GM20431 (cell line): ENCODE results near the gene NUDT21.

Experiments
- in situ Hi-C: fragments of 300-500 bp; cut with MseI, MboI; formaldehyde crosslinking; loops from one replicate; pipeline ENCODE4 v1.15.0; 2020; ENCODE audit warnings: low sequenced_read_pairs; ENCODE audit not compliant: unreplicated experiment

The NUDT21 gene

DNA sequence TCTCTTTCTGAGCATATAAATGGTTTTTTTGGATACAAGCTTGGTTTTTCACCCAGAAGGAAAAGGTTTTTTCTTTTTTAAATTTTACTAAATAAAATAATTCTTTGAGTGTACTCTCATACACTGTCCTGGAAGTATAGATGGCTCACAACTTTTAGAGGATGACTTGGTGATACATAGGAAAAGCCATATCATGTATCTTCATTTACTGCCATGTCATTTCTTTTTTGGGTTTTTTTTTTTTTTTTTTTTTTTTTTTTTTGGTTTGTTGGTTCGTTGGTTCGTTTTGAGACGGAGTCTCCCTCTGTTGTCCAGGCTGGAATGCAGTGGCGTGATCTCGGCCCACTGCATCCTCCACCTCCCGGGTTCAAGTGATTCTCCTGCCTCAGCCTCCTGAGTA, 12.0 kb upstream of the NUDT21 start:
- in situ Hi-C loops: no loop called here

DNA sequence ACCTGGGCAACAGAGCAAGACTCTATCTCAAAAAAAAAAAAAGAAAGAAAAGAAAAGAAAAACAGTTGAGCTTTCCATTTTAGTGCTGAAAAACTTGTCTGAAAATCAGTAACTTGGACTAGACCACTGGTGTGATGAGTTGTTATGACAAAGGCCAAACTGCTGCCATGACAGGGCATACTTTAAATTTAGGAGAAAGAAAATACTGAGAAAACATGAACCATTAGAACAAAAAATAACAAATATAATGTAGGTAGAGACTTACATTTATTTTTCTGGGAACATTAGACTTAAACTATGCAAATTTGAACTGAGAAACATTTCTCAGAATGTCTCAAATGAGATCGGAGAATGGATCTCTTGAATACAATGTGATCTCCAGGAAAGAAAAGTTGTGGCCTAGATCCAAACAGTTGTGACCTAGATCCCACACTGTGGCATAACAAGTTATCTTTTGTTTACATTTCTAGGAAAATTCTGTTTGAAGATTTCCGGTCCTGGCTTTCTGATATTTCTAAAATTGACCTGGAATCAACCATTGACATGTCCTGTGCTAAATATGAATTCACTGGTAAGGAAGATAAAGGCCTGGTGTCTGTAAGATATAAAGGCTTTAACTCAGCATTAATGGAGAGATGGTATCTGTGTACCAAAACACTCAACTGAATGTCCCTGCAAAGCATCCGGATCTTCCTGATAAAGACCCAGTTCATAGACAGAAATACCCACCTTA, 11.1 kb upstream of the NUDT21 start:
- in situ Hi-C loops: no loop called here

- in situ Hi-C loops: no loop called here
Observed at GRCh38 chr16:56460101-56460500, 9.0 kb upstream of the NUDT21 start.

- in situ Hi-C loops: no loop called here
Observed at GRCh38 chr16:56457927-56458470, 6.9 kb upstream of the NUDT21 start.

GRCh38 chr16:56451753-56452689, 889 bp upstream of the NUDT21 start:
- in situ Hi-C loops: no loop called here

- in situ Hi-C loops: no loop called here
Observed at GRCh38 chr16:56450275-56450985, 702 bp downstream of the NUDT21 start.

DNA sequence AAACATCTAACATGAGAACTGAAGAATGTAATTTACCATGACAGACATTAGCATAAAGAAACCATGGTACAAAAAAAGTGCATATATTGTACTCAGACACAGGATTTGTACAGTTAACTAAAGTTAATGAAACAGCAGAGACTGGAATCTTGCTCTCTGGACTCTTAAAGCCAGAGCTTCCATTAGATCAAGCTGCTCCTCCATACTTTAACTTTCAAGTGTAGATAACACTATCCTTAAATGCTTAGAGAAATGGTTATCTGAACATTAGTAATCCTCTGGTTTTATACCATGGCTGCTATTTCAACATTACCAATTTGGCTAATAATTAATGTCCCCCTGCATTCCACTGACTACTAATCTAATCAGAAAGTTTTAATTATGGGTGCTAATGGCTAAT, 3.1 kb downstream of the NUDT21 start:
- in situ Hi-C loops: no loop called here

DNA sequence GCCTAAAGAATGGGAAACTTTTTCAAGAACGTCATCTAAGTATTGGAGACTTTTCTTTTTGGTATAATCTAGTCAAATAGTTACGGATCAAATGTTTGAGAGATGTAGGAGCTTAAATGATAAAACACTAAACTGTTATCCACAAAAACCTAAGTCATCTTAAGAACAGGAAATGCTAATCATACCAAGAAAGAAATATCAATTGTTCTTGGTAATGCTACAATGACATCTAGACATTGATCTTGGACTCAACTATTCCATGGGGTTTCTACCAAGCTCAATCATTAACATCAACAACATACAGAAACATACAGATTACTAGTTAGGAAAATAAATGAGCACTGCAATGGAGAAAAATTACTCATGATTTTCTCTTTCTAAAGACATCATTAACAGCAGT, 3.8 kb downstream of the NUDT21 start:
- in situ Hi-C loops: no loop called here

DNA sequence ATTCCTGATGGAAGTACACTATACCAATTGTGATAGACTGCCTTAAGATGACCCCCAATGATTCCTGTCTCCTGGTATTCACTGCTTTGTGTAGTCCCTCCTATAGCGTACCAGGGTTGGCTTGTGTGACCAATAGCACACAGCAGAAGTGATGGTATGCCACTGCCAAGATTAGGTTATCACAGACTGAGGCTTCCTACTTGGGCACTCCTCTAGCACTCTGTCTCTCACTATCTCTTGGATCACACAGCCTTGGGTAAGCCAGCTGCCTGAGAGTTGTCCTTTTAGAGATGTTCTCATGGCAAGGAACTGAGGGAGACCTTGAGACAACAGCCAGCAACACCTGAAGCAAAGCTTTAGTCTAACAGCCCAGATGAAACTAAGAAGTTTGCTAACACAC, 13.1 kb downstream of the NUDT21 start:
- in situ Hi-C loops: no loop called here

DNA sequence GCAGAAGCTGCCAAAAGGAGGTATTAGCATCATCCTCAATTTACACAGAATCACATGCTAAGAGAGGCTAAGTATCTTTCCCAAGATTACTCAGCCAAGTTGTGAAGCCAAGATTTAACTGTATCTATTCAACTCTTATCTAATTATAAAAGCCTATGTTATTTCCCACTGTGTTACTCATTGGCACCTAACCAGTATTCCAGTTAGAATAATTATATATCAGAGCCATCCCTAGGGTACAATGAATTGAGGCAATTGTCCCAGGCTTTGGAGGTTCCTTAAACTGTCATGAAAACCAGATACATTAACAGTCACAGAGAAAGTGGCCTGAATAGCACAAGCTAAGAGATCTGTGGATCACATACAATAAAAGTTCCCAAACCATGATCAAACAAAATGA, 14.9 kb downstream of the NUDT21 start:
- in situ Hi-C loops: no loop called here

DNA sequence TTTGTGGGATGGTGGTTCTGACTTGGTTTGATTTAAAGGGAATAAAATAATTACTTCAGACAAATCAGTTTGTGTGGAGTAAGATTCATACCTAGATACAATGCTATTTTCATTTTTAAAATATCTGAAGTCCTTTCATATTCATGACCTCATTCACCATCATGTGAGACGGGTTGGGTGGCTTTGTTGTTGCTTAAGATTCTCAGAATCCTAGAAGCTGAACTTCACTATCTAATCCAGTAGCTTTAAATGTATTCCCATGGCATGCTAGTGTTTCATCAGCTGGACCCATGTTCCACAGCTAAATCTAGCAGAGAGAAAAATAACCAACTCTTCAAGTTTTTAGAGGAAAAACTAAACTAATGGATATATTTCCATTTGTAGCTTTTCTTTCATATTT, 23.0 kb downstream of the NUDT21 start:
- in situ Hi-C loops: no loop called here

- in situ Hi-C loops: no loop called here
Observed at GRCh38 chr16:56426585-56426984, 24.5 kb downstream of the NUDT21 start.

GRCh38 chr16:56425439-56425832, 25.7 kb downstream of the NUDT21 start, which contains the start of gene AMFR:
Gene AMFR, minus strand, starts transcription at chr16:56425545. Its CDS starts 218 bp downstream, at chr16:56425327.
- in situ Hi-C loops: no loop called here

DNA sequence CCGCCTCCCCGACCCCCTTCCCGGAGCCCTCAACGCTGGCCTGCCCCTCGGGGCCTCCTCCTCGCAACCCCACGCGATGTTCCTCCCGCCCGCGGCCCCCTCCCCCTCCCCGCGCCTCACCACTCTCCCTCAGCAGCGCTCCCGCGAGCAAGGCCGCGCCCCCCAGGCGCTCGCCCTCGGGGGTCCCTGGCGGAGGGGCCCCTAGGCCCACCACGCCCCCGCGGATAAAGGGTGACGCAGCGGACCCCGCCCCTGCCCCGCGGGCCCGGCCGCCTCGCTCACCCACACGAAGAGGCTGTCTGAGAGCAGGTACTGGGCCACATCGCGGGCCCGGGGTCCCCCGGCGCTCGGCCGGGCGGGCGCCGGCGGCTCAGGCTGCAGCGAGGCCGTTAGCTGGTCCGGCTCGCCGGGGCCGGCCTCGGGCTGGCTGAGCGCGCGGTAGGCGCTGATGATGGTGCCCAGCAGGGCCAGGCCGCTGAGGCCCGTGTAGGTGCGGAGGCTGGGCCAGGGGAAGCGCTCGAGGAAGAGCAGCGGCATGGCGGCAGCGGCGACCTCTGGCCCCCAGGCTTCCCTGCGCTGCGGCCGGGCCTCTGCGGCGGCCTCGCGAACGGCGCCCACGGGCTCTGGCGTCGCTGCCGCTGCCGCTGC, 26.2 kb downstream of the NUDT21 start:
- in situ Hi-C loops: no loop called here

DNA sequence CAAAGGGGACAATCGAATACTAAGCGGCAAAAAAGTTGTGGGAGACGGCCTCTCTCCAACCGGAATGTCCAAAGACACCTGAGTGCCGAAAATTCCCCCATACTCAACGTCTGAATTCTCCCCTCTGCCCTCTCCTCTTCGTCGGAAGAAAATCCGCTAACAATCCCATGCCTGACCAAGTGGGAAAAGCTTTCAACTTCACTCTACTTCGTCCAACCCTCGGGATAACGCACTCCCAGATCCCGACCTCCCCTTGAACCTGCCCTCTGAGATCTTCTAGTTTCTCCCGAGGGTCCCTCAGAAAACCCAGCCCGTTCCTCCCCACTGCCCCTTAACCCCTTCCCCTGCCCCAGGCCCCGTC, 26.7 kb downstream of the NUDT21 start:
- in situ Hi-C loops: no loop called here

- in situ Hi-C loops: no loop called here
Observed at GRCh38 chr16:56423584-56424403, 27.3 kb downstream of the NUDT21 start.

DNA sequence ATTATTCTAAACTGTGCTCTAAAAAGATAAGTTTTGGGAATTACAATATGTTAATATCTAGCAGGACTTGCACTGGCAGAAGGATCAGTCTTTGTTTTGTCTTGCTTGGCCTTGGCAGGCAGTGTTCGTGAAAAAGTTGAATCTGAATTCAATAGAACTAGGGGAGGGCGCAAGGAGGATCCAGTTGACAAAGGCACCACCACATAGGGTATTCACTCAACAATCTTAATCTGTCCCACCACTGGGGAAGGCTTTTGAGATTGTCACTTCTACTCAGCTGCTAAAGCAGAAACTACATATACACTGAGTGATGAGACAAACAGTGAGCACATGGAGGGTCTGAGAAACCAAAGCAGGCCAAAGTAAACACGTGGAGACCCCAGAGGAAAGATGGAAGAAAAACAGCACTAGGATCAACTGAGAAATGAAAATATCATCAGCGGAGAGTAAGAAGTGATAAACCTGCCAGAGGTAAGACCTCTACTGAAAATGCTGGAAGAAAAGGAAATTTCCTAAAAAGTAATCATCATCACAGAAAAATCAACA, 28.2 kb downstream of the NUDT21 start:
- in situ Hi-C loops: no loop called here

DNA sequence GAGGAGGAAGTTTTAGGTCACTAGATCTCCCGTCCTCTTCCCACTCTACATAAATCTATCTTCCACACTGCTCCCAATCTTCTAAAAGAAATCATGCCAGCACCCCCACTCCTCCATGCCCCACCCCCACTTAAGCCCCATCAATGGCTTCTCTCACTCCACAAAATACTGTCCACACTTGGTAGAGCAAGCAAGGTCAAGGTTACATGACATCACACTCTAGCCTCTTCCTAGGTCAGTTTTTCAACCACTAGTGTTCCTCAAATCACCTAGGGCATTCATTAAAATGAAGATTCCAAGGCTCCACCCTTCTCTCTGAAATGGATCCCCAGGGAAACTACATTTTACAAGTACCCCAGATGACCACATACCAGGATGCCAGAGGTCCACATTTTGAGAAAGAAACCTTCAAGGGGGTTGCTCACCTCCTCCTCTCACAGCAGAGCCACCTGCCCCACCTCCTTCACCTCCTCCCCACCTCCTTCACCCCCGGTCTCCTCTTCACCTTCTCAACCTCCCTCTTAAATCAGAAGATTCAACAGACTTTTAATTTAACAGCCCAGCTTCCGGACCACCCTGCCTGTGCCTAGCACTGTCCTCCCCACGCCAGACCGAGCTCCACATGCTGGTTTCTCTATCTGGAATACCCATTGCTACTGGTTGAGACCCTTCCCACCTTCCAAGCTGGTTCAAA, 29.0 kb downstream of the NUDT21 start:
- in situ Hi-C loops: no loop called here
